Osteoblast (primary cell): ENCODE measurements around the gene FBXO46. TPM values are rescaled to one million over a fixed set of nuclear protein-coding genes. Genes with fewer than 3 reads are reported as not detected.

Source experiments
- DNase-seq: peaks from one replicate; pipeline ENCODE4 v3.0.0; 2011; ENCODE audit warnings: low spot score, mixed read lengths; ENCODE audit not compliant: insufficient read length; ENCODE audit errors: missing footprints
- H2AFZ ChIP-seq: 2 replicates; pipeline ENCODE4 v1.6.0; 2011; ENCODE audit warnings: mild to moderate bottlenecking, low read length
- H3K27ac ChIP-seq: 2 replicates; pipeline ENCODE4 v1.5.1; 2011; ENCODE audit warnings: mild to moderate bottlenecking, low read depth, low read length, moderate library complexity
- H3K27me3 ChIP-seq: 2 replicates; pipeline ENCODE4 v1.6.0; 2012; ENCODE audit warnings: mild to moderate bottlenecking, control low read depth, inconsistent platforms, low read length, moderate library complexity; ENCODE audit not compliant: insufficient read depth
- H3K36me3 ChIP-seq: 2 replicates; pipeline ENCODE4 v1.5.1; 2011; ENCODE audit warnings: mild to moderate bottlenecking, low read length, control low read depth, moderate library complexity; ENCODE audit not compliant: insufficient read depth
- H3K4me1 ChIP-seq: 2 replicates; pipeline ENCODE4 v1.5.1; 2011; ENCODE audit warnings: mild to moderate bottlenecking, low read length, control low read depth, moderate library complexity; ENCODE audit not compliant: insufficient read depth
- H3K4me2 ChIP-seq: 2 replicates; pipeline ENCODE4 v1.6.0; 2011; ENCODE audit warnings: mild to moderate bottlenecking, low read length; ENCODE audit not compliant: insufficient read depth
- H3K4me3 ChIP-seq: fragments of 200-600 bp; sonication (generic); 3 replicates; pipeline ENCODE4 v1.5.1; 2012; ENCODE audit warnings: mild to moderate bottlenecking, low read length, inconsistent platforms; ENCODE audit not compliant: insufficient read depth
- H3K79me2 ChIP-seq: 2 replicates; pipeline ENCODE4 v1.6.0; 2012; ENCODE audit warnings: mild to moderate bottlenecking, low read length, control low read depth, inconsistent platforms; ENCODE audit not compliant: insufficient read depth
- H3K9me3 ChIP-seq: 2 replicates; pipeline ENCODE4 v1.5.1; 2011; ENCODE audit warnings: low read depth, low read length, control low read depth
- H4K20me1 ChIP-seq: 2 replicates; pipeline ENCODE4 v1.6.0; 2012; ENCODE audit warnings: mild to moderate bottlenecking, low read length, control low read depth; ENCODE audit not compliant: insufficient read depth
- total RNA-seq: library from RNA; depleted of rRNA; stranded (reverse); fragments of >200 nt; gene quantifications from 2 replicates; pipeline ENCODE4 v1.2.3, GENCODE V29; 2012
- TF ChIP-seq, protein P1 (sequence below): IDR thresholded peaks from 2 replicates; pipeline ENCODE4 v1.5.1; 2011; ENCODE audit warnings: mild to moderate bottlenecking, low read depth, low read length, moderate library complexity; ENCODE audit errors: extremely low read depth

Gene FBXO46
- total RNA-seq, 1 donor: 9.0 TPM

GRCh38 chr19:45772912-45773311, 42.2 kb upstream of the FBXO46 start:
- DNase-seq: peak; percentile 45
- H3K4me2 ChIP-seq: no peak overlapping the region
- peaks cover 48% of the 10 kb centered on the region for H3K36me3 ChIP-seq
- no peaks in the 10 kb centered on the region for H3K27me3 ChIP-seq
- no peak overlapping the region for H2AFZ ChIP-seq
- peaks cover 9% of the 10 kb centered on the region for H3K4me1 ChIP-seq
- no peak overlapping the region for H3K27ac ChIP-seq
- H3K4me3 ChIP-seq: no peak overlapping the region
- TF ChIP-seq, protein P1, sequence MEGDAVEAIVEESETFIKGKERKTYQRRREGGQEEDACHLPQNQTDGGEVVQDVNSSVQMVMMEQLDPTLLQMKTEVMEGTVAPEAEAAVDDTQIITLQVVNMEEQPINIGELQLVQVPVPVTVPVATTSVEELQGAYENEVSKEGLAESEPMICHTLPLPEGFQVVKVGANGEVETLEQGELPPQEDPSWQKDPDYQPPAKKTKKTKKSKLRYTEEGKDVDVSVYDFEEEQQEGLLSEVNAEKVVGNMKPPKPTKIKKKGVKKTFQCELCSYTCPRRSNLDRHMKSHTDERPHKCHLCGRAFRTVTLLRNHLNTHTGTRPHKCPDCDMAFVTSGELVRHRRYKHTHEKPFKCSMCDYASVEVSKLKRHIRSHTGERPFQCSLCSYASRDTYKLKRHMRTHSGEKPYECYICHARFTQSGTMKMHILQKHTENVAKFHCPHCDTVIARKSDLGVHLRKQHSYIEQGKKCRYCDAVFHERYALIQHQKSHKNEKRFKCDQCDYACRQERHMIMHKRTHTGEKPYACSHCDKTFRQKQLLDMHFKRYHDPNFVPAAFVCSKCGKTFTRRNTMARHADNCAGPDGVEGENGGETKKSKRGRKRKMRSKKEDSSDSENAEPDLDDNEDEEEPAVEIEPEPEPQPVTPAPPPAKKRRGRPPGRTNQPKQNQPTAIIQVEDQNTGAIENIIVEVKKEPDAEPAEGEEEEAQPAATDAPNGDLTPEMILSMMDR: no peak
- no peaks in the 10 kb centered on the region for H3K79me2 ChIP-seq
- no peaks in the 10 kb centered on the region for H3K9me3 ChIP-seq
- H4K20me1 ChIP-seq: peaks cover 14% of the 10 kb centered on the region

GRCh38 chr19:45772130-45772840, 41.6 kb upstream of the FBXO46 start:
- Histone ChIP-seq H3K9me3 (no peaks in the 10 kb centered on the region), H4K20me1 (peaks cover 11% of the 10 kb centered on the region), H3K4me2 (no peak overlapping the region), H3K4me3 (no peak overlapping the region), H3K79me2 (no peaks in the 10 kb centered on the region), H2AFZ (no peak overlapping the region), H3K4me1 (peaks cover 9% of the 10 kb centered on the region), H3K27ac (no peak overlapping the region), H3K36me3 (peaks cover 41% of the 10 kb centered on the region), H3K27me3 (no peaks in the 10 kb centered on the region)
- TF ChIP-seq, protein P1: no peak
- peak; percentile 88 for DNase-seq

DNA sequence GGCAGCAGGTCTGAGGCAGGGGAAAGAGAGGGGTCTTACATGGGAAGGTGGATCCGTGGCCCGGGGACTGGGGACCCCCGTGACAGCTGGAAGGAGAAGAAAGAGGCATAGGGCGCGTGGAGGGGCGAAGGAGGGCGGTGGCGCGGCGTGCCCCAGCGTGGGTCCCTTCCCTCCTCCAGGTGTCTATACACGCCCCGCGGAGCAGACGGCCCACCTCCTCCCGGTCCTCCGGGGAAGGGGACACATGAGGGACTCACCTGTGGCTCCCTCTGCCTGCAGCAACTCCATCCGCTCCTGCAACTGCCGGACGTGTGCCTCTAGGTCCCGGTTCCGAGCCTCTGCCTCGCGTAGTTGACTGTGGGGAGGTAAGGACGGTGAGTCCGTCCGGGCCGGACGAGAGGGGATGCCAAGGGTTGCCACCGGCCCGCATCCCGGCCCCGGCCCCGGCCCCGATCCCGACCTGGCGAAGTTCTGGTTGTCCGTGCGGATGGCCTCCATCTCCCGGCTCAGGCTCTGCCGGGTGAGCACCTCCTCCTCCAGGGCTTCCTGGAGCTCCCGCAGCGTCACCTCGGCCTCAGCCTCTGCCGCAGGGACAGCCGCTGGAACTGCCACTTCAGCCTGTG, 40.7 kb upstream of the FBXO46 start:
- H3K27me3 ChIP-seq: no peaks in the 10 kb centered on the region
- H3K79me2 ChIP-seq: no peaks in the 10 kb centered on the region
- H3K4me1 ChIP-seq: peaks cover 17% of the 10 kb centered on the region
- H3K27ac ChIP-seq: no peak overlapping the region
- H3K36me3 ChIP-seq: peaks cover 34% of the 10 kb centered on the region
- H3K9me3 ChIP-seq: no peaks in the 10 kb centered on the region
- peak overlapping the region; percentile 87 for H3K4me2 ChIP-seq
- TF ChIP-seq, protein P1: no peak
- H4K20me1 ChIP-seq: peaks cover 11% of the 10 kb centered on the region
- H3K4me3 ChIP-seq: no peak overlapping the region
- no peak for DNase-seq
- H2AFZ ChIP-seq: no peak overlapping the region
